ENCODE results near the gene YJU2. TPM values are rescaled to one million over a fixed set of nuclear protein-coding genes. Genes with fewer than 3 reads are reported as not detected.
A peak's percentile ranks its signal among the peaks of the same experiment; 100 is the strongest.

The YJU2 gene
- total RNA-seq, 4 donors from 2014 or later, result 13.3 to 29.1 (median 21.5) TPM

GRCh38 chr19:4260613-4261191 is 13.8 kb downstream of the YJU2 start:
- no peaks in the 10 kb centered on the region for H3K27me3 ChIP-seq
- H3K27ac ChIP-seq, result no peak overlapping the region
- no peaks in the 10 kb centered on the region for H3K36me3 ChIP-seq
- H3K4me1 ChIP-seq, result no peaks in the 10 kb centered on the region
- TF ChIP-seq CTCF (IDR thresholded peaks at IDR 0.05), result no peak
- no peak for TF ChIP-seq POLR2A (IDR thresholded peaks at IDR 0.05)
- H3K9me3 ChIP-seq, result no peaks in the 10 kb centered on the region
- no peak overlapping the region for H3K4me3 ChIP-seq
- DNase-seq, result no peak
- intact Hi-C loops (cut with DNase I; ENCODE audit: low total_unique reads), result loop anchor here (10.0 kb wide), 1 partner anchor 94 kb away; no protein-coding TSS in a partner anchor

GRCh38 chr19:4264812-4265211 is 17.9 kb downstream of the YJU2 start:
- Histone ChIP-seq H3K27ac (no peak overlapping the region), H3K36me3 (no peaks in the 10 kb centered on the region), H3K9me3 (no peaks in the 10 kb centered on the region), H3K4me1 (no peaks in the 10 kb centered on the region), H3K27me3 (no peaks in the 10 kb centered on the region), H3K4me3 (no peak overlapping the region)
- TF ChIP-seq CTCF (IDR thresholded peaks at IDR 0.05) (no peak), POLR2A (IDR thresholded peaks at IDR 0.05) (no peak)
- intact Hi-C loops (cut with DNase I; ENCODE audit: low total_unique reads), result loop anchor here (10.0 kb wide), 1 partner anchor 90 kb away; no protein-coding TSS in a partner anchor
- no peak for DNase-seq

- Histone ChIP-seq H3K27me3 (no peaks in the 10 kb centered on the region), H3K4me1 (no peaks in the 10 kb centered on the region), H3K9me3 (no peaks in the 10 kb centered on the region), H3K36me3 (no peaks in the 10 kb centered on the region), H3K4me3 (no peak overlapping the region), H3K27ac (no peak overlapping the region)
- DNase-seq, result no peak
- TF ChIP-seq POLR2A (IDR thresholded peaks at IDR 0.05), result no peak
- TF ChIP-seq CTCF (IDR thresholded peaks at IDR 0.05), result no peak
- intact Hi-C loops (cut with DNase I; ENCODE audit: low total_unique reads), result loop anchor here (10.0 kb wide), 1 partner anchor 88 kb away; no protein-coding TSS in a partner anchor
These were observed 19.5 kb downstream of the YJU2 start for GRCh38 chr19:4266253-4267000.

- no peak overlapping the region for H3K4me3 ChIP-seq
- H3K9me3 ChIP-seq, result no peaks in the 10 kb centered on the region
- H3K27me3 ChIP-seq, result no peaks in the 10 kb centered on the region
- H3K36me3 ChIP-seq, result no peaks in the 10 kb centered on the region
- no peak overlapping the region for H3K27ac ChIP-seq
- DNase-seq, result peak; percentile 49 to 51
- TF ChIP-seq CTCF (IDR thresholded peaks at IDR 0.05), result peak; percentile 70 to 87 (median 78)
- TF ChIP-seq POLR2A (IDR thresholded peaks at IDR 0.05), result no peak
- intact Hi-C loops (cut with DNase I; ENCODE audit: low total_unique reads), result loop anchor here (10.0 kb wide), 1 partner anchor 88 kb away; no protein-coding TSS in a partner anchor
- no peaks in the 10 kb centered on the region for H3K4me1 ChIP-seq
These were observed 20.4 kb downstream of the YJU2 start for GRCh38 chr19:4267101-4267900.

Data from uterus (tissue), 4 donors.